GM12878 (cell line): Measurements from ENCODE around the gene SDCCAG8. TPM values are rescaled to one million over a fixed set of nuclear protein-coding genes. Genes with fewer than 3 reads are reported as not detected.

ENCODE experiments used
- BRCA1 ChIP-seq: IDR thresholded peaks from 2 replicates; pipeline ENCODE4 v1.6.1; 2011; ENCODE audit warnings: low read depth, low read length, improper control_type of control experiment
- CBX3 ChIP-seq: fragments of 200-600 bp; sonication (generic); IDR thresholded peaks from 2 replicates; pipeline ENCODE4 v1.6.1; 2016; ENCODE audit warnings: low read depth, borderline replicate concordance
- CHD2 ChIP-seq: IDR thresholded peaks from 2 replicates; pipeline ENCODE4 v1.6.1; 2011; ENCODE audit warnings: low read depth, low read length, improper control_type of control experiment, borderline replicate concordance
- CREB1 ChIP-seq: IDR thresholded peaks from 2 replicates; pipeline ENCODE4 v1.6.1; 2012; ENCODE audit warnings: low read depth, mild to moderate bottlenecking, inconsistent platforms
- EGR1 ChIP-seq, 2 experiments: IDR thresholded peaks; 1 replicate in 1 of 2; 2 replicates in 1 of 2; pipeline ENCODE4 v1.6.1; 2011 to 2012; ENCODE audit warnings: low read depth in 2 of 2, low read length in 2 of 2, borderline replicate concordance in 1 of 2, mild to moderate bottlenecking in 1 of 2, moderate library complexity in 1 of 2
- IKZF1 ChIP-seq: fragments of 450-650 bp; conservative IDR thresholded peaks from 2 replicates; pipeline ENCODE4 v1.6.1; 2017; ENCODE audit warnings: antibody characterized with exemption, mild to moderate bottlenecking
- MYB ChIP-seq: fragments of 150-350 bp; IDR thresholded peaks from 2 replicates; pipeline ENCODE4 v1.6.1; 2014; ENCODE audit warnings: mild to moderate bottlenecking, low read depth, low read length, borderline replicate concordance
- RB1 ChIP-seq: fragments of 450-650 bp; formaldehyde crosslinking; IDR thresholded peaks from 2 replicates; pipeline ENCODE4 v1.6.1; 2017; ENCODE audit warnings: mild to moderate bottlenecking, borderline replicate concordance
- TCF3 ChIP-seq: IDR thresholded peaks from 2 replicates; pipeline ENCODE4 v1.6.1; 2012; ENCODE audit warnings: low read depth, mild to moderate bottlenecking, low read length, borderline replicate concordance; ENCODE audit not compliant: insufficient read depth
- TCF7 ChIP-seq: IDR thresholded peaks from 2 replicates; pipeline ENCODE4 v1.6.1; 2014; ENCODE audit warnings: antibody characterized with exemption, borderline replicate concordance
- ZBED1 ChIP-seq: IDR thresholded peaks from 2 replicates; pipeline ENCODE4 v1.6.1; 2016; ENCODE audit warnings: borderline replicate concordance
- ZNF217 ChIP-seq: fragments of 450-650 bp; IDR thresholded peaks from 2 replicates; pipeline ENCODE4 v1.6.1; 2017; ENCODE audit warnings: antibody characterized with exemption, mild to moderate bottlenecking
- polyA plus RNA-seq, 11 experiments: library from polyadenylated mRNA; depleted of rRNA in 4 of 11; unstranded in 6 of 11; stranded (reverse) in 5 of 11; fragments of >200 nt; fragmentation: Nextera tagmentation in 4 of 11; fragmentation: Illumina TruSeq in 1 of 11; extraction: Ambion mirVana in 4 of 11; extraction: Trizol in 1 of 11; gene quantifications; 1 replicate in 1 of 11; 2 replicates in 10 of 11; pipeline versions ENCODE4 v1.2.1 to v1.2.3, GENCODE V29; 2011 to 2016; ENCODE audit warnings: inconsistent platforms in 2 of 11, missing spikeins in 2 of 11, low read depth in 1 of 11
- total RNA-seq, 4 experiments: library from RNA; depleted of rRNA in 3 of 4; stranded (reverse); fragments of >200 nt in 3 of 4; fragmentation: Illumina TruSeq in 1 of 4; extraction: Trizol in 1 of 4; gene quantifications; 2 replicates each; pipeline versions ENCODE4 v1.2.1 to v1.2.3, GENCODE V29; 2013 to 2021
- TF ChIP-seq, protein P1 (sequence below): fragments of 450-650 bp; IDR thresholded peaks from 2 replicates; pipeline ENCODE4 v1.6.1; 2018; ENCODE audit warnings: mild to moderate bottlenecking, low read depth, moderate library complexity; ENCODE audit not compliant: partially characterized antibody
- TF ChIP-seq, protein P2 (sequence below): fragments of 450-650 bp; IDR thresholded peaks from 2 replicates; pipeline ENCODE4 v1.6.1; 2017; ENCODE audit warnings: mild to moderate bottlenecking, moderate library complexity
- TF ChIP-seq, protein P3 (sequence below): fragments of 450-650 bp; IDR thresholded peaks from 2 replicates; pipeline ENCODE4 v1.6.1; 2016; ENCODE audit warnings: mild to moderate bottlenecking

Gene SDCCAG8
- total and polyA plus RNA-seq, 10 of the 15 experiments (the other 5 are each of a cell fraction or from before 2014, with no cell fraction given): 15.0 to 25.6 (median 20.6) TPM

DNA sequence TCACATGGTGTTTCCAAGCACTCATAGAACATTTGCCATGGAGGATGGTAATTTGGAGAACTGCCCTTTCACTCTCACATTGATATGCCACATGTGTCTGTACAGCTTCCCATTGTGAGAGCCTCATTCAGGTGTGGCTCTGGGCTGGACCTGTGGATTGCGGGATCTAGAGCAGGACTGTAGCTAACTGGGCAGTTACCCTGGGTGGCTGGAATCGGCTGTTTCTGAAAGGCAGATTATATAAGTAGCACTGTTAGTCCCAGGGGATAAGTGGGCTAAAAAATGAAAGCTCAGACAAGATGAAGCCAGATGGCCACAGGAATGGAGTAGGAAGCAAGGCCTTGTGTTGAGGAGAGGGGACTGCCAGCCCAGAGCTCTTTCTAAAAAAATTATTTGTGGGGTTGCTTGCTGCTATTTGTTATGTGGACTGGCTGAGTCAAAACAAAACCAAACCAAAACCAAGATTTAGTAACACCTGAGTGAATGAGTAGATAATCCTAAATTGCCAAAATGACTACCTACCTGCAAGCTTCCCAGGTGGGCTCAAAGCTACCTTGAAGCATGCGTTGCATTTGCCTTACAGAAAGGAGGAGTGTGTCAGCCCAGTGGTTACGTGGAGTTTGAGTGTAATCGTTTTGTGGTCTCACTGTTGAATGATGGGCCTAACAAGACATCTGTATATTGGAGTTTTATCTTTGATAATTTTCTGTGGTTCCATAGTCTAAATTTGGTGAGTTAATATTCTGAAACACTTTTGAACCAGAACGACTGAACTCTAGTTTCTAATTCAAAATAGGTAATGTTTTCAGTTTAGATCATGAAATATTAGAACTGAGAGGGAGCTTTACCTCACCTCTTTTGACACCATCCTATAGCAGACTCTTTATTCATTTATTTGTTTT is 58.0 kb downstream of the SDCCAG8 start (continued):
- TF ChIP-seq, protein P1, sequence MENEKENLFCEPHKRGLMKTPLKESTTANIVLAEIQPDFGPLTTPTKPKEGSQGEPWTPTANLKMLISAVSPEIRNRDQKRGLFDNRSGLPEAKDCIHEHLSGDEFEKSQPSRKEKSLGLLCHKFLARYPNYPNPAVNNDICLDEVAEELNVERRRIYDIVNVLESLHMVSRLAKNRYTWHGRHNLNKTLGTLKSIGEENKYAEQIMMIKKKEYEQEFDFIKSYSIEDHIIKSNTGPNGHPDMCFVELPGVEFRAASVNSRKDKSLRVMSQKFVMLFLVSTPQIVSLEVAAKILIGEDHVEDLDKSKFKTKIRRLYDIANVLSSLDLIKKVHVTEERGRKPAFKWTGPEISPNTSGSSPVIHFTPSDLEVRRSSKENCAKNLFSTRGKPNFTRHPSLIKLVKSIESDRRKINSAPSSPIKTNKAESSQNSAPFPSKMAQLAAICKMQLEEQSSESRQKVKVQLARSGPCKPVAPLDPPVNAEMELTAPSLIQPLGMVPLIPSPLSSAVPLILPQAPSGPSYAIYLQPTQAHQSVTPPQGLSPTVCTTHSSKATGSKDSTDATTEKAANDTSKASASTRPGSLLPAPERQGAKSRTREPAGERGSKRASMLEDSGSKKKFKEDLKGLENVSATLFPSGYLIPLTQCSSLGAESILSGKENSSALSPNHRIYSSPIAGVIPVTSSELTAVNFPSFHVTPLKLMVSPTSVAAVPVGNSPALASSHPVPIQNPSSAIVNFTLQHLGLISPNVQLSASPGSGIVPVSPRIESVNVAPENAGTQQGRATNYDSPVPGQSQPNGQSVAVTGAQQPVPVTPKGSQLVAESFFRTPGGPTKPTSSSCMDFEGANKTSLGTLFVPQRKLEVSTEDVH: no peak
- peak; percentile 83 for TF ChIP-seq ZBED1
- 0 out of 2 replicates have a peak, but pooled peaks have one; percentile 47 for TF ChIP-seq IKZF1
- TF ChIP-seq ZNF217: peak; percentile 98
- TF ChIP-seq RB1: no peak
- TF ChIP-seq MYB: no peak
- no peak for TF ChIP-seq CREB1
- no peak for TF ChIP-seq CBX3
- TF ChIP-seq, protein P2, sequence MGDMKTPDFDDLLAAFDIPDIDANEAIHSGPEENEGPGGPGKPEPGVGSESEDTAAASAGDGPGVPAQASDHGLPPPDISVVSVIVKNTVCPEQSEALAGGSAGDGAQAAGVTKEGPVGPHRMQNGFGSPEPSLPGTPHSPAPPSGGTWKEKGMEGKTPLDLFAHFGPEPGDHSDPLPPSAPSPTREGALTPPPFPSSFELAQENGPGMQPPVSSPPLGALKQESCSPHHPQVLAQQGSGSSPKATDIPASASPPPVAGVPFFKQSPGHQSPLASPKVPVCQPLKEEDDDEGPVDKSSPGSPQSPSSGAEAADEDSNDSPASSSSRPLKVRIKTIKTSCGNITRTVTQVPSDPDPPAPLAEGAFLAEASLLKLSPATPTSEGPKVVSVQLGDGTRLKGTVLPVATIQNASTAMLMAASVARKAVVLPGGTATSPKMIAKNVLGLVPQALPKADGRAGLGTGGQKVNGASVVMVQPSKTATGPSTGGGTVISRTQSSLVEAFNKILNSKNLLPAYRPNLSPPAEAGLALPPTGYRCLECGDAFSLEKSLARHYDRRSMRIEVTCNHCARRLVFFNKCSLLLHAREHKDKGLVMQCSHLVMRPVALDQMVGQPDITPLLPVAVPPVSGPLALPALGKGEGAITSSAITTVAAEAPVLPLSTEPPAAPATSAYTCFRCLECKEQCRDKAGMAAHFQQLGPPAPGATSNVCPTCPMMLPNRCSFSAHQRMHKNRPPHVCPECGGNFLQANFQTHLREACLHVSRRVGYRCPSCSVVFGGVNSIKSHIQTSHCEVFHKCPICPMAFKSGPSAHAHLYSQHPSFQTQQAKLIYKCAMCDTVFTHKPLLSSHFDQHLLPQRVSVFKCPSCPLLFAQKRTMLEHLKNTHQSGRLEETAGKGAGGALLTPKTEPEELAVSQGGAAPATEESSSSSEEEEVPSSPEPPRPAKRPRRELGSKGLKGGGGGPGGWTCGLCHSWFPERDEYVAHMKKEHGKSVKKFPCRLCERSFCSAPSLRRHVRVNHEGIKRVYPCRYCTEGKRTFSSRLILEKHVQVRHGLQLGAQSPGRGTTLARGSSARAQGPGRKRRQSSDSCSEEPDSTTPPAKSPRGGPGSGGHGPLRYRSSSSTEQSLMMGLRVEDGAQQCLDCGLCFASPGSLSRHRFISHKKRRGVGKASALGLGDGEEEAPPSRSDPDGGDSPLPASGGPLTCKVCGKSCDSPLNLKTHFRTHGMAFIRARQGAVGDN: no peak
- peak; percentile 55; the same call in 1 of the 2 replicates for TF ChIP-seq TCF7
- TF ChIP-seq, protein P3, sequence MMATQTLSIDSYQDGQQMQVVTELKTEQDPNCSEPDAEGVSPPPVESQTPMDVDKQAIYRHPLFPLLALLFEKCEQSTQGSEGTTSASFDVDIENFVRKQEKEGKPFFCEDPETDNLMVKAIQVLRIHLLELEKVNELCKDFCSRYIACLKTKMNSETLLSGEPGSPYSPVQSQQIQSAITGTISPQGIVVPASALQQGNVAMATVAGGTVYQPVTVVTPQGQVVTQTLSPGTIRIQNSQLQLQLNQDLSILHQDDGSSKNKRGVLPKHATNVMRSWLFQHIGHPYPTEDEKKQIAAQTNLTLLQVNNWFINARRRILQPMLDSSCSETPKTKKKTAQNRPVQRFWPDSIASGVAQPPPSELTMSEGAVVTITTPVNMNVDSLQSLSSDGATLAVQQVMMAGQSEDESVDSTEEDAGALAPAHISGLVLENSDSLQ: peak; percentile 62; the same call in 1 of the 2 replicates
- no peak for TF ChIP-seq BRCA1
- no peak for TF ChIP-seq EGR1 (IDR thresholded peaks at IDR 0.05; ENCODE audit: borderline replicate concordance in 1 of 2, low read depth in 2 of 2, low read length in 2 of 2)
- TF ChIP-seq TCF3: peak; percentile 73; the same call in 1 of the 2 replicates
- no peak for TF ChIP-seq CHD2
